HepG2 (cell line): Measurements from ENCODE around the gene CDCA5. TPM values are rescaled to one million over a fixed set of nuclear protein-coding genes. Genes with fewer than 3 reads are reported as not detected.

ENCODE experiments used
- FOXP4 ChIP-seq: sonication (generic); formaldehyde crosslinking; IDR thresholded peaks from 2 replicates; pipeline ENCODE4 v1.4.0; 2020; ENCODE audit warnings: missing genetic modification reagents
- GRHL1 ChIP-seq: sonication (generic); formaldehyde crosslinking; conservative IDR thresholded peaks from 2 replicates; pipeline ENCODE4 v1.8.0; 2022; ENCODE audit warnings: missing genetic modification reagents
- GTF3A ChIP-seq: sonication (generic); formaldehyde crosslinking; conservative IDR thresholded peaks from 2 replicates; pipeline ENCODE4 v1.4.0; 2020; ENCODE audit warnings: mild to moderate bottlenecking, missing genetic modification reagents
- HDAC1 ChIP-seq: sonication (generic); formaldehyde crosslinking; IDR thresholded peaks from 2 replicates; pipeline ENCODE4 v1.5.1; 2020; ENCODE audit warnings: mild to moderate bottlenecking, missing genetic modification reagents
- LRRFIP1 ChIP-seq: sonication (generic); formaldehyde crosslinking; conservative IDR thresholded peaks from 2 replicates; pipeline ENCODE4 v1.4.0; 2020; ENCODE audit warnings: missing genetic modification reagents
- MBD4 ChIP-seq: IDR thresholded peaks from 2 replicates; pipeline ENCODE4 v1.6.1; 2012; ENCODE audit warnings: low read length, inconsistent platforms, borderline replicate concordance
- POLR2AphosphoS5 ChIP-seq: IDR thresholded peaks from 2 replicates; pipeline ENCODE4 v1.6.1; 2012; ENCODE audit warnings: low read depth, low read length
- SRSF9 ChIP-seq: fragments of 200-400 bp; formaldehyde crosslinking; IDR thresholded peaks from 2 replicates; pipeline ENCODE4 v1.6.1; 2018; ENCODE audit warnings: borderline replicate concordance, mild to moderate bottlenecking, low read depth, low read length; ENCODE audit not compliant: insufficient read depth, poor library complexity, severe bottlenecking
- STAT6 ChIP-seq: sonication (generic); formaldehyde crosslinking; IDR thresholded peaks from 2 replicates; pipeline ENCODE4 v1.4.0; 2020; ENCODE audit warnings: missing genetic modification reagents, mild to moderate bottlenecking, borderline replicate concordance
- ZBTB25 ChIP-seq: IDR thresholded peaks from 2 replicates; pipeline ENCODE4 v1.6.1; 2018; ENCODE audit warnings: missing genetic modification reagents
- ZBTB33 ChIP-seq: sonication (generic); formaldehyde crosslinking; IDR thresholded peaks from 2 replicates; pipeline ENCODE4 v1.4.0; 2020; ENCODE audit warnings: missing genetic modification reagents
- ZKSCAN5 ChIP-seq: sonication (generic); formaldehyde crosslinking; IDR thresholded peaks from 2 replicates; pipeline ENCODE4 v1.5.1; 2020; ENCODE audit warnings: mild to moderate bottlenecking, missing genetic modification reagents
- ZNF484 ChIP-seq: sonication (generic); formaldehyde crosslinking; IDR thresholded peaks from 2 replicates; pipeline ENCODE4 v1.5.1; 2020; ENCODE audit warnings: mild to moderate bottlenecking, low read depth, missing genetic modification reagents, borderline replicate concordance
- ZNF724P ChIP-seq: sonication (generic); formaldehyde crosslinking; IDR thresholded peaks from 2 replicates; pipeline ENCODE4 v1.8.0; 2022; ENCODE audit warnings: missing genetic modification reagents, borderline replicate concordance
- ZSCAN9 ChIP-seq: IDR thresholded peaks from 2 replicates; pipeline ENCODE4 v1.6.1; 2016; ENCODE audit warnings: borderline replicate concordance
- polyA plus RNA-seq, 8 experiments: library from polyadenylated mRNA; depleted of rRNA in 3 of 8; stranded (reverse) in 7 of 8; unstranded in 1 of 8; fragments of >200 nt; fragmentation: Illumina TruSeq in 4 of 8; extraction: Trizol in 4 of 8; gene quantifications; 2 replicates each; pipeline versions ENCODE4 v1.2.1 to v1.2.3, GENCODE V29; 2011 to 2016; ENCODE audit warnings: low read depth in 4 of 8, missing spikeins in 1 of 8, mixed read lengths in 1 of 8; ENCODE audit not compliant: insufficient read depth in 1 of 8
- total RNA-seq, 5 experiments: library from RNA; depleted of rRNA; stranded (reverse); fragments of >200 nt; fragmentation: Illumina TruSeq; extraction: Trizol; gene quantifications; 2 replicates each; pipeline ENCODE4 v1.2.3, GENCODE V29; 2016; ENCODE audit warnings: low read depth in 1 of 5

CDCA5 gene
- total and polyA plus RNA-seq, 2 of the 13 experiments (the other 11 are each of a cell fraction or from before 2014, with no cell fraction given), result 13.5 to 50.6 TPM

GRCh38 chr11:65040847-65041622, 42.8 kb downstream of the CDCA5 start, which contains the start of gene SAC3D1 (continued):
- TF ChIP-seq STAT6 (CRISPR knock-in tag) (no peak), FOXP4 (peak; percentile 46), LRRFIP1 (CRISPR knock-in tag) (no peak), GTF3A (CRISPR knock-in tag) (no peak), ZBTB33 (CRISPR knock-in tag) (no peak), GRHL1 (CRISPR knock-in tag) (no peak), POLR2AphosphoS5 (peak; percentile 50), HDAC1 (CRISPR knock-in tag) (peak; percentile 70; the same call in 1 of the 2 replicates), ZNF484 (CRISPR knock-in tag) (no peak), ZSCAN9 (CRISPR knock-in tag) (no peak), ZBTB25 (CRISPR knock-in tag) (peak; percentile 47), ZNF724P (CRISPR knock-in tag) (peak; percentile 63; the same call in 1 of the 2 replicates), SRSF9 (no peak), MBD4 (no peak), ZKSCAN5 (CRISPR knock-in tag) (no peak)
